OCI-LY1 (cell line): ENCODE measurements around the gene TMEM26.

Experiments
- EZH2 ChIP-seq: fragments of 200-600 bp; sonication (generic), shearing (Covaris generic); IDR thresholded peaks from 2 replicates; pipeline ENCODE4 v1.8.0; 2017; ENCODE audit warnings: borderline replicate concordance, mixed run types, mild to moderate bottlenecking, antibody characterized with exemption, low read length, moderate library complexity, mixed read lengths
- TF ChIP-seq, protein P1 (sequence below): fragments of 200-600 bp; sonication (generic), shearing (Covaris generic); IDR thresholded peaks from 2 replicates; pipeline ENCODE4 v1.5.1; 2017; ENCODE audit warnings: mild to moderate bottlenecking, antibody characterized with exemption, low read length, moderate library complexity, mixed read lengths

DNA sequence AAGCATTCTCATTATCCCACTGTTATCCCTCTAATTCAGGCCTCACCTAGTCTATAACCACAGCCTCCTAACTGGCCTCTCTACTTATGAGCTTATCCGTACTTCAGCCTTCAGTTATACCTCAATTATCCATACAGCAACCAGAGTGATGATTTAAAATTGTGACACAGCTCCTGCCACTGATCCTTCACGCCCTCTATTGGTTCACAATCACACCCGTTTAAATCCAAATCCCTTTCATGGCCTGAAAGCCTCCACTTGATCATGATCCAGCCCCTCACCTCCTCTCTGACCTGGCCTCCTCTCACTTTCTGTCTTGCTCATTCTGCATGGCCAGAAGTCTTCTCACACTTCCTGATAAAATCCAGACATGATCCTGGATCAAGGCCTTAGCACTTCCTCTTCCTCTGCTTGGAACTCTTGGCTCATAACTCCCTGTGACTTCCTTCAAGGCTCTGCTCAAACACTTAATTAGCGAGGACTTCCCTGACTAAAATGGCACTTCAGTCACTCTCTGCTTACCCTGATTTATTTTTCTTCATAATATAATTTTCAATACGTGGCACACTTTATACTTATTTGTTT is 19.0 kb upstream of the TMEM26 start:
- TF ChIP-seq, protein P1, sequence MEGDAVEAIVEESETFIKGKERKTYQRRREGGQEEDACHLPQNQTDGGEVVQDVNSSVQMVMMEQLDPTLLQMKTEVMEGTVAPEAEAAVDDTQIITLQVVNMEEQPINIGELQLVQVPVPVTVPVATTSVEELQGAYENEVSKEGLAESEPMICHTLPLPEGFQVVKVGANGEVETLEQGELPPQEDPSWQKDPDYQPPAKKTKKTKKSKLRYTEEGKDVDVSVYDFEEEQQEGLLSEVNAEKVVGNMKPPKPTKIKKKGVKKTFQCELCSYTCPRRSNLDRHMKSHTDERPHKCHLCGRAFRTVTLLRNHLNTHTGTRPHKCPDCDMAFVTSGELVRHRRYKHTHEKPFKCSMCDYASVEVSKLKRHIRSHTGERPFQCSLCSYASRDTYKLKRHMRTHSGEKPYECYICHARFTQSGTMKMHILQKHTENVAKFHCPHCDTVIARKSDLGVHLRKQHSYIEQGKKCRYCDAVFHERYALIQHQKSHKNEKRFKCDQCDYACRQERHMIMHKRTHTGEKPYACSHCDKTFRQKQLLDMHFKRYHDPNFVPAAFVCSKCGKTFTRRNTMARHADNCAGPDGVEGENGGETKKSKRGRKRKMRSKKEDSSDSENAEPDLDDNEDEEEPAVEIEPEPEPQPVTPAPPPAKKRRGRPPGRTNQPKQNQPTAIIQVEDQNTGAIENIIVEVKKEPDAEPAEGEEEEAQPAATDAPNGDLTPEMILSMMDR, result peak; percentile 12; the same call in 1 of the 2 replicates
- TF ChIP-seq EZH2, result no peak
